Loucy (cell line): ENCODE data around the gene PLPP3.

Source experiments
- EZH2phosphoT487 ChIP-seq: fragments of 200-600 bp; IDR thresholded peaks from 2 replicates; pipeline ENCODE4 v1.6.1; 2018; ENCODE audit warnings: antibody characterized with exemption, mild to moderate bottlenecking, moderate library complexity, borderline replicate concordance
- TF ChIP-seq, protein P1 (sequence below): fragments of 200-600 bp; sonication (generic); conservative IDR thresholded peaks from 2 replicates; pipeline ENCODE4 v1.5.1; 2014; ENCODE audit warnings: mild to moderate bottlenecking, antibody characterized with exemption, low read length

DNA sequence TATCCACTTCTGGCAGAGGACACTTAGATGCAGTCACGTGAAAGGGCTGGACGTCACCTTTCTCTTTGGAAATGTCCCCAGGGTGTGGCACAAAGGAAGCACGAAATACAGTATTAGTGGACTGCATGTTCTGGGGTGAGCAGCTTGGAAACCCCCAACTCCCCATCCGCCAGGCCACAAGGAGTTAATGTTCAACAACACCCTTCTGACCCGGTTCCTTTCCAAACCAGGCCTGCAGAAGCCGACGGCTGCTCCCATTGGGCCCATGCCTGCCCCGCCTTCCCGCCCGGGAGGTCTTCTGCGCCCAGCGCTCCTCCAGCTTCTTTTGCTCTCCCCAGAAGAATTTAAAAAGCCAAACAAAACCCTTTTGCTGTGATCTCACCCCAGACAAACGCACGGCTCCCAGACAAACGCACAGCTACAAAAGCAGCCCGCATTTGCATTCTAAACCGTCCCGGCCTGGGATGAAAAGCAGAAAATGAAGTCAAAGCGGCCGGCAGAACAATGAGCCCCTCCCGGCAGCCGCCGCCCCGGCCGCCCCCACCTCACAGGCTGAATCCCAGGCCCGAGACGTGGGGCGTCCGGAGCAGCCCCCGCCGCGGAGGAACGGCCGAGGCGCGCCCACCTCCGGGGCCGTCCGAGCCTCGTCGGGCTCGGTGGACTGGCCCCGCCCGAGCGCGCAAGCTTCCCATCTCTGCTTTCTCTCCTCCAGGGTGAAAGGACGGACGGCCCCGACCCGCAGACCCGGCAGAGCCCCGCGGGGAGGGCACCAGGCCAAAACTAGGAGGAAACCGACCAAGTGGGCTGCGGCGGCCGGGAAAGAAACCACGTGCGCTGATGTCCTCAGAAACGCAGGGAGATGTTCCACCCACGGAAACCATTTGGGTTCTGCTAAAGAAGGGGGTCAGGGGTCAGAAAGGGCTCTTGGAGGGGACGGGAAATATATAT, 101.9 kb downstream of the PLPP3 start:
- TF ChIP-seq, protein P1, sequence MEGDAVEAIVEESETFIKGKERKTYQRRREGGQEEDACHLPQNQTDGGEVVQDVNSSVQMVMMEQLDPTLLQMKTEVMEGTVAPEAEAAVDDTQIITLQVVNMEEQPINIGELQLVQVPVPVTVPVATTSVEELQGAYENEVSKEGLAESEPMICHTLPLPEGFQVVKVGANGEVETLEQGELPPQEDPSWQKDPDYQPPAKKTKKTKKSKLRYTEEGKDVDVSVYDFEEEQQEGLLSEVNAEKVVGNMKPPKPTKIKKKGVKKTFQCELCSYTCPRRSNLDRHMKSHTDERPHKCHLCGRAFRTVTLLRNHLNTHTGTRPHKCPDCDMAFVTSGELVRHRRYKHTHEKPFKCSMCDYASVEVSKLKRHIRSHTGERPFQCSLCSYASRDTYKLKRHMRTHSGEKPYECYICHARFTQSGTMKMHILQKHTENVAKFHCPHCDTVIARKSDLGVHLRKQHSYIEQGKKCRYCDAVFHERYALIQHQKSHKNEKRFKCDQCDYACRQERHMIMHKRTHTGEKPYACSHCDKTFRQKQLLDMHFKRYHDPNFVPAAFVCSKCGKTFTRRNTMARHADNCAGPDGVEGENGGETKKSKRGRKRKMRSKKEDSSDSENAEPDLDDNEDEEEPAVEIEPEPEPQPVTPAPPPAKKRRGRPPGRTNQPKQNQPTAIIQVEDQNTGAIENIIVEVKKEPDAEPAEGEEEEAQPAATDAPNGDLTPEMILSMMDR: no peak
- TF ChIP-seq EZH2phosphoT487: no peak
